NCI-H226 (cell line): ENCODE measurements around the gene BZW2.
"Not testable (repeated sequence)": the region's sequence is repeated elsewhere in the genome, so short reads cannot be mapped to it uniquely, and the experiment has no call there.

ENCODE experiments used
- DNase-seq: peaks from one replicate; pipeline ENCODE4 v3.0.0-alpha.2; 2015

Gene BZW2

DNA sequence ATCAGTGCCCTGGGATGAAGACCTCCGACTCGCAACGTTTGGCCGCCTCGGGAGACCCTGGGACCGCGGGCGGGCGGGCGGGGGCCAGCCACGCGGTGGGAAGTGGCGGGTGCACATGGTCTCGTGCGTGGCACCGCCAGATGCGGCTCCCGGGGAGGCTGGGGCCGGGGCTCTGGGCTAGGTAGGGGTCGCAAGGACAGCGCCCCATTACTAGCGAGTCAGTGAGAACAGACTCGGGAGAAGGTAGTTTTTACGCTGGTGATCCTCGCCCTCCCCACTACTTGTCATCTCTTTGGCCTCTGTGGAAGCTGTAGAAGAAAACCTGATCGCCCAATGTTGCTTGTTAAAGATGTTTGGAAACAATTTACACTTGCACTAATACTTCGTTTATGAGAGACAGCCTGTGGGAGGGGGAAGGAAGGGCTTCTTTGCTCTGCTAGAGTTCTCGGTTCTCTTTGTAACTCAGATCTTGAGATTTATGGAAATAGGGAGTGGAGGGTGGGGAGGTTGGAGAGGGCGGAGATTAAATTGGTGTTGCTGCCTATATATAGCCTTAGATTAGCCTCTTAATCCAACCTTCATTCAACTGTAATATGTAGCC is 591 bp downstream of the BZW2 start:
- DNase-seq: no peak

GRCh38 chr7:16647435-16647960 is 1.5 kb downstream of the BZW2 start:
- no peak for DNase-seq

DNA sequence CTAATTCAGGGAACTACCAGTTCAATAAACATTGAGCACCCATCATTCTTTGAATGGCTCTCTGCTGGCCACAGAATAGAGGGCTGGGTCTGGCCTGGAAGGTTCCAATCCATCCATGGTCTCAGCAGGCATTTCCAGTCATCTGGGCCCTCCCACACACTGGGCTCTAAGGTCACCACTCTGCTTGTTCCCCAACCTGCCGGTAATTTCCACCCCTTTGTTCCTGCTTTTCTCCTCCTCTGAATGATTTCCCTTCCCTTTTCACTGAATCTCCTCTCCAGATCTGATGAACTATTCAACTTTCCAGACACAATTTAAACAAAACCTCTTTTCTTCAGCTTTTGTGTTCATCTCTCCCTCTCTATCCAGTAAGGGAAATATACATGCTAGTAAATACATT is 2.6 kb downstream of the BZW2 start:
- DNase-seq: no peak

- no peak for DNase-seq
Measured at GRCh38 chr7:16649196-16649595, 3.2 kb downstream of the BZW2 start.

DNA sequence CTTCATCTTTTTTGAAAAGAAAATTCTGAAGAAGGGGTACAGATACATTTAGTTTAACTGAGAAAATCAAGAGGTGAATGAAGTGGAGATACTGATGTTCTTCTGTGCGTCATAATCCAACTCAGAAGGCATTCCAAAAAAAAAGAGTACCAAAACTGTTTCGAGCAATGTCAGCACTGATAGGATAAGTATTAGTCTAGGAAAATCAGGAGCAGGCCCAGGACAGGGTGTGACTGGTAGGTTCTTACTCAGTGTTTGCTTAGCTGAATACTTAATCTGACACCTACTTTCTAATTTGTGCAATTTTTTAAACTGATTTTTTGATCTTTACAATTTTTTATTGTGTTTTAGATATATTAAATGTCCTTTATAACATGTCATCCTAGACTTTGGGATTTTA is 4.3 kb downstream of the BZW2 start:
- no peak for DNase-seq

GRCh38 chr7:16651396-16652239 is 5.6 kb downstream of the BZW2 start:
- peak; percentile 65 for DNase-seq

DNA sequence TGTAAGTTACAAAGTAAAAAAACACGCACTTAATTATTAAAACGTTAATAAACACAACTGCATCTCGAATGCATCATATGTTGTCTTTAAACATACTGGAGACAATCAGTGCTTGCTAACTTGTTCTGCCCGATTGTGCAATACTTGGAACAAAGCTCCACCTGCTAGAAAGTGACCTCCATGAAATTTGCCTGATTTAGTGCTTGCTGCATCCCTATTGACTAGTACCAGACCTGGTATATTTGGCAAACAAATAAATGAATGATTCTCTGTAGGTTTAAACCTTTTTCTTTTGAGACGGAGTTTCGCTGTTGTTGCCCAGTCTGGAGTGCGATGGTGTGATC is 6.2 kb downstream of the BZW2 start:
- DNase-seq: no peak

DNA sequence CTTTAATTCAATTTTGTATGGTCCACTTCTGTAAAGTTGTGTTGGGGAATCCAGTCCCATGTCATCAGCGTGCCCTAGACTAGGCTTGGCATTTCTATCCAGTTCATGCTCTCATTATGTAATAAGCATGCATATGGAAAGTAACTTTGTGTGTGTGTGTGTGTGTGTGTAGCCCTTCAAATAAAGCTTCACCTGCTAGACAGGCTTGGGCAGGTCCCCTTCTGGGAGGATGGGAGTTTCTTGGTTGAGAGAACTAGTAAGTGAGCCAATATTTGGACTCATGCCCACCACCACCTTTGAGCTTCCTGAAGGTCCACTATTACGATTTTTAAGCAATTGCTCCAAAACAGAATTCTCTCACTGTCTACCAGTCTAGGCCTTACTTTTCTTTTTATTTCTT is 6.9 kb downstream of the BZW2 start:
- no peak for DNase-seq

GRCh38 chr7:16655394-16655793 is 9.4 kb downstream of the BZW2 start:
- no peak for DNase-seq

DNA sequence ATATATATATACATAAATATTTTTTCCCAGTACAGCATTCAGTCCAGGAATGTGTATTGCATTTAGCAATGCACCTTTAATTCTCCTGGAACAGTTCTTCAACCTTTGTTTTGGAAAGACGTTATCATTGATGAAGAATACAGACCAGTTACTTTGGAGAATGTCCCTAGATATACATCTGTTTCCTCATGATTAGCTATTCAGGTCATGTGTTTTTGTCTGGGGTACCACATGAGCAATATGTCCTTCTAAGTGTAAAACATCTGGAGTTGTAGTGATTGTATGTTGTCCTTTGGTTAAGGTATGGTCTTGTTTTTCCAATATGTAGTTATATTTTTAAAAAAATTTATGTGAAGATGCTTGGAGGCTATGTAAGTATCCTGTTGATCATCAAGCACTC is 10.2 kb downstream of the BZW2 start:
- no peak for DNase-seq

DNA sequence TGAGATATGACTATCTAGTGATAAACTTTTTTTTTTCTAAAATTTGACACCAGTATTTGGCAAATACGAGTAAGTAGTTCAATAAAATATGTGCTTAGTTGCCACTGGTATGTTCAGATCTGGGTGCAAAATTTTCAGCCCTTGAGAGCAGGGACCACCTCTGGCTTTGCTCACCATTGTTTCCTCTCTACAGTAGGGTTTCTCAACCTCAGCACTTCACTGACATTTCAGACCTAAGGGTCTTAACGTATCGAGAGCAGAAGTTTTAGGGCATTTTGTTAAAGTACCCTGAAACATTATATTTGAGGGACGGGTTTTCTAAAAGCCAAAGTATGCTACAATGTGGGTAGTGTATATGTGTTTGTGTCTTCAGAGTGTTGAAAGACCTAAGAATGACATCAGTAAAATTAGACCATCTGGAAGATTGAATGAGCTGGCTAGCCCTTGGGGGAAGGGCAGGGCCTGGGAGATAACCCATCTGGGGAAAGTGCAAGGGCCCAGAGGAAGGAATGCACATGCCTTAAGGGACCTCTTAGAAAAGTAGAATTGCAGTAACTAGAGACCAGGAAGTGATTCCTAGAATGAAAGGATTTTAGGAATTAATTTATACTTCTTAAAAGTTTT is 11.8 kb downstream of the BZW2 start:
- peak; percentile 97 for DNase-seq

DNA sequence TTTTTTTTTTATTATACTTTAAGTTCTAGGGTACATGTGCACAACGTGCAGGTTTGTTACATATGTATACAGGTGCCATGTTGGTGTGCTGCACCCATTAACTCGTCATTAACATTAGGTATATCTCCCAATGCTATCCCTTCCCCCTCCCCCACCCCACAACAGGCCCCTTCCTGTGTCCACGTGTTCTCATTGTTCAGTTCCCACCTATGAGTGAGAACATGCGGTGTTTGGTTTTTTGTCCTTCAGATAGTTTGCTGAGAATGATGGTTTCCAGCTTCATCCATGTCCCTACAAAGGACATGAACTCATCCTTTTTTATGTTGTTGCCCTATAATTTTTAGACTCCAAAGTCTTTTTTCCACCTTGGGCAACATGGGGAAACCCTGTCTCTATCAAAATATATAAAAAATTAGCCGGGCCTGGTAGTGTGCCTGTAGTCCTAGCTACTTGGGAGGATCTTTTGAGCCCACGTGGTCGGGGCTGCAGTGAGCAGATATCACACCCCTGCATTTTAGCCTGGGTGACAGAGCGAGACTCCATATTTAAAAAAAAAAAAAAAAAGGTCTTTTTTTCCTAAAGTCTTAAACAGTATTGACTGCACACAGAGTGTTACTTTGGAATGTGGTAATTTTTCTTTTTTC is 14.0 kb downstream of the BZW2 start:
- not testable (repeated sequence) for DNase-seq

DNA sequence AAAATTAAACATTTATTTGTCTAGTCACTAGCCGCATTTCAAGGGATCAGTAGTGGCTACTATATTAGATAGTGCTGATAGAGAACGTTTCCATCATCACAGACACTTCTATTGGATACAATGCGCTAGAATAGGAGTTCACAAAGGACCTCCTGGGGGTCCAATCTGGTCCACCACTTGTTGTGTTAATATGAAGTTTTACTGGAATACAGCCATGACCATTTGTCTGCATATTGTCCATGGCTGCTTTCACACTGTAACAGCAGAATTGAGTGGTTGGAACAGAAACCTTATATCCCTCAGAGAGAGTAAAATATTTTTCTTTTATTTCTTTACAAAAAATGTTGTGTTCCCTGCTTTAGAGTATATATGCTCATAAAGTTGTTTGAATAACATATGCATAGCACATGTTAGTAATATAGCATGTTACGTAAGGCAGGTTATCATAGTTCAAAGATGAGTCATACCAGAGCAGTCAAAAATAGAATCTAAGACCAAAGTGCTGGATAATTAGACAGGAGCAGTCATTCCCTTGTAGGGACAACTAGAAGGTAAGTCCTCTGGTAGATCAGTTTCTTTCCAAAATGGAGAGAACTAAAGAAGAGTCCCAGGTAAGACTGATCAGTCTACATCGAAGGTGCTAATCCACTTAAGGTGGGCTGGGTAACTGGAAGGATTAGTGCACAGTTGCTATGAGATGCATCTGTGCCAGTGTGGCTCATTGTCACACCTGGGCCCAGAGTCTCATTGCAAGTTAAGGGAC is 14.9 kb downstream of the BZW2 start:
- peak; percentile 84 for DNase-seq

- no peak for DNase-seq
Measured at GRCh38 chr7:16661924-16662323, 15.9 kb downstream of the BZW2 start.

- DNase-seq: no peak
Measured at GRCh38 chr7:16667355-16667754, 21.4 kb downstream of the BZW2 start.

DNA sequence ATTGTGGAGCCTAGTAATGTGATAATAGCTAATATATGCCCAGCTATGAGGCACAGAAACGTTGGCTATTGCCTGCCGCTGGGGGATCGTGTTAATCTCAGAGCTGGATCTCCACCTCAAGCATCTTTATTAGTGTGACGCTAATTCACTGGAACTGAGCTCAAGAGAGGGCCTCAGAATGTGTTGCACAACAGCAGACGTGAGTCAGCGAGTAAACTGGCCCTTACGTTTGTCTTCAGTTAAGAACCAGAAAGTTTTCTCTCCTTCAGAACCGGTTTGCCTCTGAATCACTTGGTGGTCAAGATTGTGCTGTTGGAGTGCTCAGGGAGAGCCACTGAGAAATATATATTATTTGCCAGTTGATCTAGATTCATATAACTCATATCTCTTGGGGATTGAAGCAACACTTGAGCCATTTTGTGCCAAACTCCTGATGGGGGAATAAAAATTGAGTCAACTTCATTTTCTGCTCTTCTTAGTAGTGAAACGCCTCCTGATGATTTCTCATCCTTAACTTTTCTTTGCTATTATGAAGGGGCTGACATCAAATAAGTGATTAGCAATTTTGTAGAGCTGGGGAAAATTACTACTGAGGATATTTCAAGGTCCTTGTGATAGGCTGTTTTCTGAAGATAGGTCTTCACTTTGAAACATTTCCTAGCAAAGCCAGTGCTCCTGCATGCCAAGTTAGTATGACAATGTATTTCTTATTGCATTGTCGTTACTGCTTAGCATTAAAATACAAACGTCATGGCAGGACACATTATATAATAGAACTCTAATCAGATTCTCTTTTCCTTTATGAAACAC is 22.3 kb downstream of the BZW2 start:
- DNase-seq: peak; percentile 100

GRCh38 chr7:16668978-16669377 is 23.0 kb downstream of the BZW2 start:
- peak; percentile 24 for DNase-seq

DNA sequence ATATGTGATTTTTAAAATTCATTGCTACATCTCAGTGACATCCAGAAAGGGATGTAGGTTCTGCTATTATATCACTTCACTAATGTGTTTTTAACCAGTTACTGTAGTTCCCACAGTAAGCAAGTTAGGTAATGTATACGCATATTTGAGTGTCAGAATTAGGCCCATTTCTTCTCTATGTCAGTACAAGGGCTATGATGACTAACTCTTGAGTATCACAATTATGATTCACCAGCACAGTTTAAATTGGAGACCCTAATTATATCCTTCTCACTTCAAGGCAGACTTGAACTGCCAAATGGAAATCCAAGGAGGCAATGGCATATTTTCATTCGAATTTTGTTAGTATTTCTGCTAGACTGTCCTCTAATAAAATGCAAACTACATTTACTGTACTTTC is 23.6 kb downstream of the BZW2 start:
- DNase-seq: peak; percentile 71

DNA sequence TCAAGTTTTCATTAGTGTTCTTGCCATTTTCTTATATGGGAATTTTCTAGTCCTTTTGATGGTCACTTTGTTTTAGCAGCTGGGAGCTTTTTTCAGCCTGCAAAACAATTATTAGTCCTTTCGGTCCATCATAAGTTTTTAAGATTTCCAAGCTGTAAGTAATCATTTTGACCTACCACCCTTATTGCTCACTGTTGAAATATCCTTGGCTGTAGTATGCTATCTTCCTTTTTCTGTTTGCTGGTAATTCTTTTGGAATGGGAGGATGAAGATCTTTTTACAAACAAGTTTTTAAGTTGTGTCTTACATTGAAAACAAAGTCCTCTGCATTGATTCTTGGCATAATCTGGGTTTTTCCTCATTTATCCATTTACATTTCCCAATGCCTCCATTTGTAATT is 24.0 kb downstream of the BZW2 start:
- DNase-seq: peak; percentile 55

- no peak for DNase-seq
Measured at GRCh38 chr7:16670731-16671344, 24.9 kb downstream of the BZW2 start.

- no peak for DNase-seq
Measured at GRCh38 chr7:16671811-16672210, 25.8 kb downstream of the BZW2 start.
